OCI-LY1 (cell line): ENCODE measurements around the gene BMP4.

Experiments
- H2AFZ ChIP-seq: fragments of 200-600 bp; sonication (generic), shearing (Covaris generic); 2 replicates; pipeline ENCODE4 v1.6.0; 2014; ENCODE audit warnings: antibody characterized with exemption, mild to moderate bottlenecking, low read length
- H3F3A ChIP-seq: fragments of 200-600 bp; sonication (generic), shearing (Covaris generic); 2 replicates; pipeline ENCODE4 v1.6.0; 2014; ENCODE audit warnings: mild to moderate bottlenecking, antibody characterized with exemption, low read length, moderate library complexity; ENCODE audit not compliant: insufficient read depth
- H3K27ac ChIP-seq: fragments of 200-600 bp; sonication (generic); 2 replicates; pipeline ENCODE4 v1.5.1; 2014; ENCODE audit warnings: low read length, mixed run types, mild to moderate bottlenecking, low read depth; ENCODE audit not compliant: poor library complexity, severe bottlenecking
- H3K27me3 ChIP-seq: fragments of 200-600 bp; sonication (generic); 2 replicates; pipeline ENCODE4 v1.6.0; 2014; ENCODE audit warnings: antibody characterized with exemption, mild to moderate bottlenecking, low read length, moderate library complexity; ENCODE audit not compliant: insufficient read depth
- H3K36me3 ChIP-seq: fragments of 200-600 bp; sonication (generic); 2 replicates; pipeline ENCODE4 v1.6.1; 2014; ENCODE audit warnings: mild to moderate bottlenecking, antibody characterized with exemption, low read length, moderate library complexity, mixed read lengths; ENCODE audit not compliant: insufficient read depth
- H3K4me1 ChIP-seq: fragments of 200-600 bp; sonication (generic); 2 replicates; pipeline ENCODE4 v1.5.1; 2014; ENCODE audit warnings: mild to moderate bottlenecking, low read length, moderate library complexity; ENCODE audit not compliant: insufficient read depth, severe bottlenecking
- H3K4me2 ChIP-seq: fragments of 200-600 bp; sonication (generic), shearing (Covaris generic); 2 replicates; pipeline ENCODE4 v1.6.1; 2014; ENCODE audit warnings: low read length
- H3K4me3 ChIP-seq: fragments of 200-600 bp; sonication (generic); 2 replicates; pipeline ENCODE4 v1.5.1; 2014; ENCODE audit warnings: low read length, low read depth, mild to moderate bottlenecking, mixed read lengths; ENCODE audit not compliant: poor library complexity, severe bottlenecking
- H3K79me2 ChIP-seq: fragments of 200-600 bp; shearing (Covaris generic); 2 replicates; pipeline ENCODE4 v1.6.1; 2016; ENCODE audit warnings: mixed run types, low read length, mixed read lengths; ENCODE audit not compliant: insufficient read depth
- H3K9ac ChIP-seq: fragments of 200-600 bp; sonication (generic), shearing (Covaris generic); 2 replicates; pipeline ENCODE4 v1.6.1; 2014; ENCODE audit warnings: mild to moderate bottlenecking, low read length, mixed read lengths
- H3K9me2 ChIP-seq: fragments of 200-600 bp; sonication (generic), shearing (Covaris generic); 2 replicates; pipeline ENCODE4 v1.6.1; 2014; ENCODE audit warnings: low read depth, mild to moderate bottlenecking, low read length, mixed read lengths
- H3K9me3 ChIP-seq: fragments of 200-600 bp; shearing (Covaris generic); 2 replicates; pipeline ENCODE4 v1.6.1; 2014; ENCODE audit warnings: low read length, mixed read lengths
- H4K20me1 ChIP-seq: fragments of 200-600 bp; sonication (generic), shearing (Covaris generic); 2 replicates; pipeline ENCODE4 v1.6.0; 2016; ENCODE audit warnings: mild to moderate bottlenecking, low read length; ENCODE audit not compliant: insufficient read depth
- CTCF ChIP-seq: fragments of 200-600 bp; sonication (generic), shearing (Covaris generic); IDR thresholded peaks from 2 replicates; pipeline ENCODE4 v1.5.1; 2017; ENCODE audit warnings: mild to moderate bottlenecking, antibody characterized with exemption, low read length, moderate library complexity, mixed read lengths
- EZH2 ChIP-seq: fragments of 200-600 bp; sonication (generic), shearing (Covaris generic); IDR thresholded peaks from 2 replicates; pipeline ENCODE4 v1.8.0; 2017; ENCODE audit warnings: borderline replicate concordance, mixed run types, mild to moderate bottlenecking, antibody characterized with exemption, low read length, moderate library complexity, mixed read lengths

Gene BMP4

GRCh38 chr14:53983112-53983511 lies 26.5 kb upstream of the BMP4 start:
- no peaks in the 10 kb centered on the region for H3K27me3 ChIP-seq
- no peaks in the 10 kb centered on the region for H3K4me1 ChIP-seq
- no peak overlapping the region for H3K4me2 ChIP-seq
- no peaks in the 10 kb centered on the region for H3K9me3 ChIP-seq
- no peak overlapping the region for H3K9ac ChIP-seq
- H2AFZ ChIP-seq, result no peak overlapping the region
- H3K27ac ChIP-seq, result no peak overlapping the region
- H3K4me3 ChIP-seq, result no peak overlapping the region
- no peaks in the 10 kb centered on the region for H3K36me3 ChIP-seq
- no peaks in the 10 kb centered on the region for H3K9me2 ChIP-seq
- H4K20me1 ChIP-seq, result no peaks in the 10 kb centered on the region
- no peaks in the 10 kb centered on the region for H3F3A ChIP-seq
- TF ChIP-seq CTCF (no peak), EZH2 (no peak)
- H3K79me2 ChIP-seq, result no peaks in the 10 kb centered on the region

- Histone ChIP-seq H3K36me3 (no peaks in the 10 kb centered on the region), H3K9me3 (no peaks in the 10 kb centered on the region), H3K27me3 (no peaks in the 10 kb centered on the region), H3K4me2 (no peak overlapping the region), H3K4me1 (no peaks in the 10 kb centered on the region), H3K27ac (no peak overlapping the region), H2AFZ (no peak overlapping the region), H3K9ac (no peak overlapping the region), H3K4me3 (no peak overlapping the region), H4K20me1 (no peaks in the 10 kb centered on the region), H3F3A (no peaks in the 10 kb centered on the region), H3K79me2 (no peaks in the 10 kb centered on the region), H3K9me2 (no peaks in the 10 kb centered on the region)
- TF ChIP-seq CTCF (no peak), EZH2 (no peak)
These were observed 25.9 kb upstream of the BMP4 start for GRCh38 chr14:53982546-53982945.

GRCh38 chr14:53979747-53980642 lies 23.4 kb upstream of the BMP4 start:
- no peaks in the 10 kb centered on the region for H3K27me3 ChIP-seq
- H3F3A ChIP-seq, result no peaks in the 10 kb centered on the region
- no peaks in the 10 kb centered on the region for H3K79me2 ChIP-seq
- H3K27ac ChIP-seq, result no peak overlapping the region
- H3K9me3 ChIP-seq, result no peaks in the 10 kb centered on the region
- H3K36me3 ChIP-seq, result no peaks in the 10 kb centered on the region
- no peak overlapping the region for H3K4me3 ChIP-seq
- no peaks in the 10 kb centered on the region for H3K9me2 ChIP-seq
- no peak overlapping the region for H2AFZ ChIP-seq
- no peaks in the 10 kb centered on the region for H4K20me1 ChIP-seq
- no peak overlapping the region for H3K9ac ChIP-seq
- no peaks in the 10 kb centered on the region for H3K4me1 ChIP-seq
- H3K4me2 ChIP-seq, result no peak overlapping the region
- TF ChIP-seq CTCF, result no peak
- TF ChIP-seq EZH2, result no peak
